ENCODE measurements around the gene PAPPA2.

The PAPPA2 gene

DNA sequence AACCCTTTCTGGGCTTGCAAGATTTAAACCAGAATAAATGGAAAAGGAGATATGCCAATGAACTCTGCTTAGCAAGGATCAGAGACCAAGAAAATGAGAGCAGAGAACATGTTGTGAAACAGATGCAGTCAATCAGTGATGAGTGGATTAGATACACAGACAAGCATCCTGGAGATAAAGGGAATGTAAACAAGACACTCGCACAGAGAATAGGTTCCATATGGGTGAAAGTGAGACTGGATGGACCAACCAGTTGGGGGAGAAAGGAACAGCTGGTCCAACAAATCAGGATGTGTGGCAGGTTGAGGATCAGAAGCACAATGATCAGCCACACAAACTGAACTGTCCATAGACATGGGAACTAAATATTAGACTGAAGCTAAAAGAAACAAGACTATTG, 363.3 kb downstream of the PAPPA2 start:
- no peak for DNase-seq

DNA sequence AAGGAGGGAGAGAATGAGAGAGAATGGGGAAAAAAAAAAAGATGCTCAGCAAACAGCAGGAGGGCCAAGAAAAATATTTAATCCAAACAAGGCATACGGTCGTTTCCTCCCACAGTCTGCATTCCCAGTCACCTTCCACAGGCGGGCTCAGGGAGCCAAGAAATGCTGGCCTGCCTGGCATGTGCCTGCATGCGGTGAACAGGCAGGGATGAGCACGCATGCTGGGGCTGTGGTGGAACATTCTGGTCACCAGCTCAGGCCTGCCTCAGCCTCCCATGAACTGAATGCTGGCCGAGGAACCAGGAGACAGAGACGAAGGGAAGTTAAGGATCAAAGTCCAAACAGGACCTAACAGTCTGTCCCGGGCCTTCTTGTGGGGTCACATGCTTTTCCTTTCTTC, 366.3 kb downstream of the PAPPA2 start:
- no peak for DNase-seq

DNA sequence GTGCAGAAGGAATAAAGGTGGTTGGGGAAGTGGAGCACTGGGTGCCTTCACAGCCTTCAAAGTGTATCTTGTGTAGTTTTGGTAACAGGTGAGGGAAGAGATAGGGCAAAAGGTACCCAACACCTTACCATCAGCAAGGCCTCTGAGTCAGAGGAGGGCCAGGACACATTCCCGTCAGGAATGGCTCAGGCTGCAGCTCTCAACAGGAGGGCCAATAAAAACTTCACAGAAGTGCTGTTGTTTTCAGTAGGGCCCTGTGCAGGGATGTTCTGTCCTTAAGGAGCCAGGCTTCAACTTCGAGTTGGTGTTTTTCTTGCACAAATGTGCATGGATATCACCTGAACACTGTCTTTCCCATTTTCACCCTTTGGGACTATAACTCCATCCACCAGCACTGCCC, 368.2 kb downstream of the PAPPA2 start:
- no peak for DNase-seq

DNA sequence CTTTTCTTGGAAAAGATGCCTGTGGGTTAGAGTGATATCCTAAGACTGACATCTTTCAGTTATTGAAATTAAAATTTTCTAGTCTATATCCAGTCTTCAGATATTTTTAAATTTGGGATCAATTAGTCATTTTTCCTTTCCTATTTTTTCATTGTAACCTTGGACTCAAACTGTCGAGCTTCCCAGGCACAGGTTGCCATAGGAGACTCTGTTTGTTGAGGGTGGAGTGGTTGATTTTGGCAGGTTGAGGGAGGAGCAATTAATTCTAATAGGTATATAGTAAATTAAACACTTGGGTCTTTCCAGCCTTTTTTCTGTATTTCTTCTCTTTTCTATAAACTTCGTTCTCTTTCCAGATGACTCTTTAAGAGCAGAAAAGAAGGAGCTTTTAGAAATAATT, 374.7 kb downstream of the PAPPA2 start:
- DNase-seq: no peak

DNA sequence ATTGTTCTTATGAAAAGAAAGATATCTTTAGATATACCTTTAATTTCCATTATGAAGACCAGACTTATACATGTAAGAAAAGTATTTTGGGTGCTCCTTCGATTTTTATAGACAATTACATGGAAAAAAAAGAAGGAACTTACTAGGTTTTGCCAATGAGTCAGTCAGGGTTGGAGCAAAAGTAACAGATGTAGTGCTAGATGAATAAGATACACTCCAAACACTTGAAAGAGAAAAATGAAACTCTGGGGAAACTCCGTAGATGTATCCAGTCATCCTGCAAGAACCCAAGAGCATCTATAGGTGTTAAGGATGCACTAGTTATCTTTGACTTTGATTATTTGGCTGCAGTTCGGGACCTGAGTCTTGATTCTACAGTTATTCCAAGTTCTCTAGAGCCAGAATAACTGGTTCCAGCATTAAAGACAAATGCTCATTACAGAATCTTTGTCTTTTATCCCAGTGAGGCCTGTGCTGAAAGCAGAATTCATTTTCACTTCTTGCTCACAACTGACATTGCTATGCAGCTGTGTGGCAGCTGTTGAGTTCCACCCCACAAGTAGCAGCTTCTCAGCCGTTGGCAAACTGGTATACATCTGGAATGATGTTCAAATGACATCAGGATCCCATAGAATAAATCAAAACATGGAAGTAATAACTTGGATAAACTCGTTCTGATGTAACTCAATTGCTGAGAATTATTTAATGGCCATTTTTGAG, 375.5 kb downstream of the PAPPA2 start:
- DNase-seq: no peak

DNA sequence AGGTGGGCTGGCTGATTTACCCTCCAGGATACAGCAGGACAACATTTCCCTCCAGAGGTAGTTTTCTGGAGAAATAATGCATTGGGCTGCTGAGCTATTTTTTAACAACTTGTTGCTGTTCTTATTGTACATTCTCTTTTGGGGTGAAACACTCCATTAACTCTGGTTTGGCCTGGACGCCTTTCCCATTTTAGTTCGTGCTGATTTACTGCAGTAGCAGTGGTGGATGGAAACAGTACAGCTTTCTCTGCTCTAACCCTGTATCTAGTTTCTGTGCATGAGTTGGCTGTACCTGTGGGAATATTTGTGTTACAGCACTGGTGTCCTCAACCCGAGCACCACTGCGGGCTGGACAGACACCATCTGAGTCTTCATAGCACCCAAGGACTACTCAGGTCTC, 376.2 kb downstream of the PAPPA2 start:
- no peak for DNase-seq

DNA sequence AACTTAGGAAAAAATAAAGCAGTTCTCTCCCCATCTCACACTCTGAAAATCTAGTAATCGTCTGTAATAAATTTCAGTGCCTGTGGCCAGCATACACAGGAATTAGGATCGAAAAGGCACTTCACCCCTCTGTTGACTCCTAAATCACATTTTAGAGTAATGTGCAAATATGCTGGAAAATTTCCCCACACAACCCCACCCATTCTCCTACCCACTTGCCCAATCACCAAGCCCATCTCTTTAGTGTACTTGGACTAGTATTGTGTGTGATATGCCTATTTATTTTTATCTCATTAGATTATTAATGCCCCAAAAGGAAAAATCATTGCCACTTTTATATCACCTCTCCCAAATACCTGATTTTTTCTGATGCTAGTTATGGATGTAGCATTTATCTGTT, 378.3 kb downstream of the PAPPA2 start:
- DNase-seq: no peak

DNA sequence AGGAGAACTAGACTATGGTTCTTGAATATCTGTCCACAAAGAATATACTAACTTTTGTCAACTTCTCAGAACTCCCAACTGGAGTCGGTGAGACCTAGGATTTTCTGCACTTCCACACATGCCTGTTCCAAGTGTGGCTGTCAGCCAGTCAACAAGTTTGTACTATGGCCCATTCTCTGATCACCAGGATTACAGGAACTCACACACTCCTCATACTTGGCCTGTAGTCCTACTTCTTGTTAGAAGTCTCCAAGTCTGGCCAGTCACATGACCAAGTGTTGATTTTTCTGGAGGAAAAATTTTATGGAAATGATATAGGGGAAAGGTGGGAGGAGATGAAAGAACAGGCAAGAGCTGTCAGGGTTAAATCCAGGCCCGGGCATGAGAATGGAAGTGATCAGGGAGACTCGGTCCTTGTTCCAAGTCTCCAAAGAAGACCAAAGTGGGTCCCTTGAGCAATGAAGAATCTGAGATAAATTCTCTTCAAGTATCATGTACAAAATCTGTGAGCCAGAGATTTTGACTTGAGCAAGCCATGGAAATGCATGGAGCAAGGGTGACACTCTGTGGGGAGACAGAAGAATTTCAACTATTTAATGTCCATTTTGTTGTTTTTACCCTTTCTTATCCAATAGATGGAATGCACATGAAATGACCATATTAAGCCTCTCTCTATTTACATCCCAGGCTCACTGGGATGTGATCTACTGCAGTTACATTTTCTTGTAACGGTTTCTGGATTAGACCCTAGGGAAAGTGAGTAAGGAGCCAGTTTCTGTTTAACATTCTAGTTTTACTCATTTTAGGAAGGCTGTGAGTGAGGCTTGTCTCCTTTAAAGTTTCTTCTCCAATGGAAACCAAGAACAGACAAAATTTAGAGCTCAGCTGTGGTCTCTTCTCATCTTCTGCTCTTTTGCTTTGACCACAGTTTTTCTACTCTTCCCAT, 380.6 kb downstream of the PAPPA2 start:
- DNase-seq: no peak

DNA sequence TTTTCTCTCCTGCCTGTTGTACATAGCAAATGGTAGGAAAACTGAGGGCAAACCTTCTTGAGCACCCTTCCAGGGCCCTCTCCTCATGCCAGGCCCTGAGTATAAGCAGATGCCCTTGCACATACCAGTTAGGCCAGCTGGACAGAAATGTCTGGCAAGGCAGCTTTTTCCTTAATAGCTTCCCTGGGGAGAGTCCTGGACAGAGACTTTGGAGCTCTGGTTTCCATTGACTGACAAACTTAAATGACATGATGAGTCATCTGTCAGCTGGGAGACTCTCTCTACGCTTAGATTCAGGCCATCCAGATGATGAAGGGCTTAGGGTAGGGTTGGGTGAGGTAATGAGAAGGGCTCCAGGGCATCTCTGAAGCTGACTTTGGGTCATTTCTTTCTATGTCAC, 384.1 kb downstream of the PAPPA2 start:
- no peak for DNase-seq

DNA sequence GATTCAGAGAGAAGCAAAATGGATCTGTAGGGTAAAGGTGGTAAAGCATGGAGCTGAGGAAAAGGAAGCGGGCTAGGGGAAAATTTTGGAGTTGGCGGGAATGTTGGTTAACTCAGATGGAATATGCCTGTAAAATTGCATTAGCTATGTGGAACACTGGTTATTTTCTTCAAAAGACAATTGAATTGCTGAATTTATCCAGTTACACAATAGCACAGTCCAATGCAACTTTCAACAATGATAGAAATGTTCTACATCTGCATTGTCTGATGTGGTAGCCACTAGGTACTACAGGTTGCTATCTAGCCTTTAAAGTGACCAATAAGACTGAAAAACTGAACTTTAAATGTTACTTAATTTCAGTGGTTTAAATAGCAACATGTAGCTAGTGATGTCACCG, 386.3 kb downstream of the PAPPA2 start:
- DNase-seq: no peak

DNA sequence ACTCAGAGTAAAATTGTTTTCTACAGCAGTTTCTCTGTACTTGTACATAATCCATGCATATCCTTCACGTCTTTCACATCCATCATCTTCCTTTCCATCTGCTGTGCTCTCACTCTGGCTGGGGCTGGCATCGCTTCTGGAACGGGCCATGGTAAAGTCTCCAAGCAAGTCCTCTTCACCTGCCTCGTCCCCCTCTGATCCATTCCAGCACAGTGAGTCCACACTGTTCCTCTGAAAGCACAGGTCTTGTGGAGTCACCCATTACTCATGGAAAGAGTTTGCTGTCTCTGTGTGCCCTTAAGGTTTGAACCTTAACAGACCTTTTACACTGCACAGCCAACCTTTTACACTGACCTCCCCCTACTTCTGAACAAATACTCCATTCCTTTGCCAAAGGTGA, 387.9 kb downstream of the PAPPA2 start:
- DNase-seq: no peak

DNA sequence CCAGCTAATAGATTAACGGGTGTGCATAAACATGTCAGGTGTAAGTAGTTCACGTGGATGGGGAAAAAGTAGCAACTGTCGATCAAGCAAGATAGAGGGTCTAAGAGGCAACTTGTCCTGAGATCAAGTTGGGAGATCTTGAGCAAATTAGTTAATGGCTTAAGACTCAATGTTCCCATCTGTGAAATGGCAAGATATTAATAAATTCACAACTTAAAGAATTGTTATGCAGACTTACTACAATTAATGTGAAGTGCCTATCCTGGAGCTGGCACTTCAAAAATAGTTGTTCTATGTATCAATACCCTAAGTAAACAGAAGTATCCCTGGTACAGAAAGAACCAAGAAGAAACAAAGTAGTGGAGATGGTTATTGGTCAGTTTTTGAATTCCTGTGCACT, 389.1 kb downstream of the PAPPA2 start:
- DNase-seq: no peak

DNA sequence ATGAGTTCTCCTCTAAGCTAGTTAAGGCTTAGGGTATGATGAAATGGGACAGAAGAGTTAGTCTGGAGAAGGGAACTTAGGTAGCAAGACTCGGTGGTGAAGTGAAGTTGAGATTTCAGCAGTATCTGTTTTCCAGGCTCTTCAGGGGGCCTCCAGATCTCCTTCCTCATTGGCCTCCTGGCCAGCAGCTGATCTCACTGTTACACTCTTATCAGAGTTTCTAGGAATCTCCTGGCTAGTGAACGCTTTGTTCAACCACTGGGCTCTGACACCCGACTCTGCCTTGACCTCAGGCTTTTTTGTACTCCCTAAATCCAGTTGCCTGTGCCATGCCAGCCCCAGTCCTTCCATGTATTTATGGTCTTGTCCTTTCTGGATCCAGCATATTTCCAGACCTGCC, 390.5 kb downstream of the PAPPA2 start:
- DNase-seq: no peak

DNA sequence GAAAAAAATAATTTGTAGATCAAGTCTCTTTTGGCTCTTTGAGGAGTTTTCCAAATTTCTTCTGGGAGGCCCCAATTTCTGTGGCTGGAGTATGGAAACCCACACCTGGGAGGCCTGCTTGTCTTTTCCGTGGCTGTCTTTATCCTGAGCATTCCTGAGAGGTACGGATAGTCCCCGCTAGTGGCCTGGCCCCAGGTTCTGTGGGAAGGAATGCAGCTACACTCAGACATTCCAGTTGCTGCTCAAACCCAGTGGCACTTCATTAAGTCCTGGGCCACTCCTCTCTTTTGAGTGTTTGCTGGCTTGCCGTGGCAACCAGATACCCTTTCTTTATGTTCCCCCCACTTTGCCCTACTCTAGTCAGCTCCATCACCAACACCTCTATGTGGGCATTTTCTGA, 391.1 kb downstream of the PAPPA2 start:
- no peak for DNase-seq

DNA sequence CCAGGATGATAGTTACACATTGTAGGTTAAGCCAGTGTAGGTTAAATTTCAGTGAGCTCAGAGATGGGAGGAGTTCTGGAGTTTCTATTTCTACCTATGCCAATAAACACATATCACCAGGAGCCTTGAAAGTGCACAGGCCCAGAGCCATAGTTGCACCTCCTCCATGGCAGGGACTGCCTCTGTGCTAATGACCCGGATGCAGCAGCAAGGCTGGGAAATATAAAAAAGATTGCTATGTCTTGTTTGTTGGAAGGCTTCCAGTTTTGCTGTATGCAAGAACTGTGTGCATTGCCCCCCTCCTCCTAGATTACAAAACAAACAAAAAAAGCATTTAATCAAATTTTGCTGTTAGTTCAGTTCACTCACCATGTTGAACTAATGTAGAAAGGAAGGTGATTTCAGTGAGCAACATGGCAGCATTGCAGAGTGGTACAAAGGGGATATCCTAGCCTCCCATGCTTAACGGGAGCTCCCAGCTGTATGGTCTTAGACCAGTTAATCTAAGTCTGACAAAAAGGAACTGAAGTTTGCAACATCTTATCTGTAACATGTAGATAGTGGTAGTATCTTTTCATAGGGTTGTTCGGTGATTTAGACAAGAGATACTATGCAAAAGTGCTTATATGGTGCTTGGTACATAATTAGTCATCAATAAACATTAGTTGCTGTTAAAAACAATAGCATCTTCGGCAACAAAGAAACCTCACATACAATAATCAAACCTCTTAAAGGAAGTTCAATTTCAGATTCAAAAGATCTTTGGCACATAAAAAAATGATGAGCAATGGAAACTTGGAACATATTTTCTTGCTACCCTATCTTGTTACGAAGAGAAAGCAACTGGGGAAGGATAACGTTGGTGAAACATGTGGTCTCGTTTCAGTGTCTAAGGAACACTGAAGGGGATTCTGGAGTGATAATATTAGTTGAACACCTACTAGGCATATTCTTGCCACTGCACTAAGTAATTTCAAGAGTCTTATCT, 392.1 kb downstream of the PAPPA2 start:
- DNase-seq: no peak

DNA sequence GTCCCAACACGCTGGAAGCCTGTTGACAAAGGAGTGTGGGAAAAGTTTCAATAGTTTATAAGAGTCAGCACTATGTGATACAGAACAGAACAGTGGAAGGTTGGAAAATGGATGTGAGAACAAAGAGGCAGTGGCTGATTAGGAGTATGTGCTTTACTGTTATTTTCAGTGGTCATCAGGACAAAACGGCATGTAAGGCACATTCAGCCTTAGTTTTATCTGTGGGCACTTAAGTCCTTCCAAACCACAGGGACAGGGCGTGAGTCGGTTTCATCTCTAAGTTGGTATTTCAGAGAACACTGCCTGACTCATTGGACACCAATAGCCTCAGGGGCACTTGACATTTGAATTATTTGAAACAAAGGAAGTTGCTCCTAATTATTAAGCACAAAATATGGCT, 394.7 kb downstream of the PAPPA2 start:
- no peak for DNase-seq

DNA sequence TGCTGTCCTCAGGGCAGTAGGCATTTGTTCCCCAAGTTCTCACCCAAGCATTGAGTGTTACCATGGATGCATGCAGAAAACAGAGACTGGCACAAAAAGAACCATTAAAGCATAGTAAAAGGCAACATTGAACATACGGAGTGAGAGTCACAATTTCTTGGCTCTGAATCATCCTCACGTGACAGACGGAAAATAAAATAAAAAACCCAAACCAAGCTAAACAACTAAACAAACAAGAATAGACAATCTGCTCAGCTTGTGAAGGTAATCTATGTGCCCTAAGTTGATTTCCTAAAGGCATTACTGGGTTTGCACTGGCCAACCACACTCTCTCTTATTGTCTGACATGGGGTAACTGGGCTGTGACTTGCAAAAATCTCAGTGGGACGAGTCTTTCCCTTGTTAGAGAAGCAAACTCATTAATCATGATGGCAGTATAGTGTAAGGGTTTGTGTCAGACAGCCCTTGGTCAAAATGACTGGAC, 395.5 kb downstream of the PAPPA2 start:
- no peak for DNase-seq

DNA sequence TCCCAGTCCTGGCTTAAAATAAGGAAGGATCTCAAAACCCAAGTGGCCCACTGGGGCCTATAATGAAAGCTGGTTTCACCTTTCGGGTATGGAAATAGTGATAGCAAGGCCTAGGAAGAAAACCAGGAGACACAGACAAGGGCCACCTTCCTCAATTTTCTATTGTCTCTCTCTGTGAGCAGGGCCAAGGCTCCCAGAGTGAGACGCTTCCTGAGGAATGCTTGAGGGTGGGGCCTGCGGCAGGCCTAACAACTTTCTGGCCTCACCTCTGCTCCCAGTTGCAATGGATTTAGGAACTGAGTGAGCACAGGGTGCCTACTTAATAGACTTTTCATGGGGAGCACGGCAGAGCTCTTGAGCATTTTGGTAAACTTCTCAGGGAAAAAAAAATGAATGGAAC, 400.6 kb downstream of the PAPPA2 start:
- DNase-seq: no peak

DNA sequence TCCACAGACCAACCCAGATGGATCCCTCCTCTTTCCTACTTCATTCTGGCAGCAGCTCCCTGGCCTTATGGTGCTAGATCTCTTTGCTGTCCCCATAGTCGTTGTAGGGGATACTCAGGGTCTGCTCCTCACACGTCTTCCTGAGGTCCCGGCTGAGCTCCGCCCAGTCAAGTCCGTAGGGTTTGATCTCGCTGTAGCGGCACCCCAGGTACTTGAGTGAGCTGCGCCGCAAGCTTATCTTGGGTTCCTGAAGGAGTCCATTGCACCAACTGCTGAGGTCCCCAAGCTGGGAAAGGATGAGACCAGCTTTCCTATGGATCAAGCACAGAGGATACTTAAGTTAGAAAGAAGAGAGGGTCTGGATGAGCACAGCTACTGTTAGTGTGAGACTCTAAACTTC, 401.2 kb downstream of the PAPPA2 start:
- DNase-seq: no peak

DNA sequence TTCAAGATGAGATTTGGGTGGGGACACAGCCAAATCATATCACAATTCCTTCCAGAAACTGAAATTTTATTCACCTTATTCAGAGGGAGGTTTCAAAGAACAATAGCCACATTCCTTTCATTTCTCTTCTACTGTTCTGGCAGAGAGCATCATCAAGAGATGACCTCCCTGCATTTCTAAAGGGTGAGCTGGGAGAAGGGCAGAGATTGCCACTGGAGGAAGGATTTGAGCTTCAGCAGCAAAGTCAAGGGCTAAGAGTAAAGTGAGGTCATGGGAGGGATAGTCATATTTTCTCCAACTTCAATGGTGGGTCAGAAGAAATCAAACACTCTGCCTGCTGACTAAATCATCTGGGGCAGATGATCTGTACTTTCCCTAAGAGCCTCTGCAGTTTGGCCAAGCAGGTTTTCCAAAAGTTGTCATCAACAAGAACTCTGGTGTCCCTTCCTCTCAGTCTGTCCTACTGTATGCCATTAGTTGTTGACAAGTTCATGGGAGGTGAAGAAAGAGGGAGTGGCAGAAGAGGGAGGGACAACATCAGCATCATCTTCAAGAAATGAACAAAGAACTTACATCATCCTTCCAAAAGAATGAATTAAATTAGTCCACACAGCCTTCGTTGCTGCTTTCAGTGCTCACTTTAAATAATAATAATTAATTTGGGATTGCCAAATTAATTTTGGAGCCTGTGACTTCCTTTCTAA, 403.2 kb downstream of the PAPPA2 start:
- DNase-seq: no peak

DNA sequence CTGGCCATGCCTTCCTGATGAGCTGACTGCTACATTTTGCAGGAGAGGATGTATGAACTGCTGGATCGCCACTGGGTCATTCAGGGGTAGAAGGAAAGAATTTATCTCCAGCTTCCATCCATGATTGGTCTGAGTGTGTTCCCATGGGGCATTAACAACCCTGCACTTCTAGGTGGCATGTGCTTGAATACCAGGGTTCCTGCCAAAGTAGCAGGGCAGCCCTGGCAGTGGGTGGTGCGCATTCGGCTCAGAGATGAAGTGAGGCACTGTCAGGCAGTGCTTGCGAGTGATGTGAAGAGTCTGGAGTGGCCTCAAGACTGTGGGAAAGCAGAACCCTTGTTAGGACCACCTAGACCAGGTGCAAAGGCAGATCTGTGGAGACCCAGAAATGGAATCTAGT, 406.6 kb downstream of the PAPPA2 start:
- no peak for DNase-seq

DNA sequence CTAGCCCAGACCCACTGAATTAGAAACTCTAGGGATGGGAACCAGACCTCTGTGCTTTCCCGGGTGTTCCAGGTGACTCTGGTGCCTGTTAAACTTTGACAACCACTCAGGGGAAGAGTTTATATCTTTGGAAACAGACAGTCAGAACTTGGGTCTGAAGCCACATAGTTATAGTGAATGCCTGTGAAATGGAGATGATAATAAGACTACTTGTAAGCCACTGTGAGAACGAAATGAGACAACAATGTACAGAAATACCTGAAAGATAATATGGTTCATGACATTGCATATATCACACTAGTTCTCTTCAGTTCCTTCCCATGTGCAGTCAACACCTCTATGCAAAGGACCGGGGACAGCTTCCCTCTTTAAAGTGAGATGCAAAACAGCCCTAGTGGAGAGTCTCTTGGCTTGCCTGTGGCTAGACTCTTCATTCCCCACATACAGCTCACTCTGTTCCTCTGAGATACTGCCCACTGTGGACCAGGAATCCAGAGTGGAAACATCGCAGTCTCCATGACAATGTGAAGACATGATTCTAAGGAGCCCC, 414.1 kb downstream of the PAPPA2 start:
- no peak for DNase-seq

Data from activated naive CD4-positive, alpha-beta T cell treated with anti-CD3 and anti-CD28 coated beads, Interleukin-2, amount 50 U/mL, for 16 hours (primary cell).